ENCODE measurements around the gene ACTR3C.

Gene ACTR3C

DNA sequence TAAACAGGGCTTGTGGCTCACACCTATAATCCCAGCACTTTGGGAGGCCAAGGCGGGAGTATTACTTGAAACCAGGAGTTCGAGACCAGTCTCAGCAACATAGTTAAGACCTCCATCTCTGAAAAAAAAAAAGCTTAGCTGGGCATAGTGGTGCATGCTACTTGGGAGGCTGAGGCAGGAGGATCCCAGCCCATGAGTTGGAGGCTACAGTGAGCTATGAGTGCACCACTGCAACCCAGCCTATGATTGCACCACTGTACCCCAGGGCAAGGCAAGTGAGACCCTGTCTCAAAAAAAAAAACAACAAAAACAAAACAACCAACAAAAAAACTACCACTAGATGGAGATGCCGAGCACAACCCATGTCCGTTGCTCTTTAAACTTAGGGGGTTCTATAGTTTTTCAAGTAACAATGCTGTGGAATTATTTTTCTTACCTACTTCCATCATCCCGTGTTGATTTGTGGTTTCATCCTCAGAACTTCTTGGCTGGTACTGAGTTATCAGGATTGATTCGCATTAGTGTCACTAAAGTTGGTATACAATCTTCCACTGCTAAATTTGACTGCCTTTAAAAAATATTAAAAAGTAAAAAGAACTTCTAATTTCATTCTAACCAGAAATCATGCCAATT is 33.0 kb upstream of the ACTR3C start:
- Histone ChIP-seq H3K79me2 (ENCODE audit: low read length) (no peaks in the 10 kb centered on the region), H3K27ac (ENCODE audit: low read length) (peak overlapping the region; percentile 26; the same call in 1 of the 2 replicates), H3K9ac (ENCODE audit: low read length) (peak overlapping the region; percentile 31; the same call in 1 of the 2 replicates), H3K27me3 (ENCODE audit: low read depth, low read length) (no peaks in the 10 kb centered on the region), H3K4me1 (ENCODE audit: low read length) (peaks cover 54% of the 10 kb centered on the region), H3K4me2 (ENCODE audit: low read length) (peak overlapping the region; percentile 43), H3K36me3 (replicated peaks; ENCODE audit: low read depth, low read length) (no peaks in the 10 kb centered on the region), H3K9me3 (ENCODE audit: insufficient read depth, low read length) (no peaks in the 10 kb centered on the region), H2AFZ (ENCODE audit: low read depth, low read length) (peak overlapping the region; percentile 48), H4K20me1 (ENCODE audit: insufficient read depth, low read length) (no peaks in the 10 kb centered on the region), H3K4me3 (ENCODE audit: low read length) (no peak overlapping the region)
- TF ChIP-seq EZH2phosphoT487 (IDR thresholded peaks at IDR 0.05; ENCODE audit: low read depth), result no peak
- TF ChIP-seq, protein P1, sequence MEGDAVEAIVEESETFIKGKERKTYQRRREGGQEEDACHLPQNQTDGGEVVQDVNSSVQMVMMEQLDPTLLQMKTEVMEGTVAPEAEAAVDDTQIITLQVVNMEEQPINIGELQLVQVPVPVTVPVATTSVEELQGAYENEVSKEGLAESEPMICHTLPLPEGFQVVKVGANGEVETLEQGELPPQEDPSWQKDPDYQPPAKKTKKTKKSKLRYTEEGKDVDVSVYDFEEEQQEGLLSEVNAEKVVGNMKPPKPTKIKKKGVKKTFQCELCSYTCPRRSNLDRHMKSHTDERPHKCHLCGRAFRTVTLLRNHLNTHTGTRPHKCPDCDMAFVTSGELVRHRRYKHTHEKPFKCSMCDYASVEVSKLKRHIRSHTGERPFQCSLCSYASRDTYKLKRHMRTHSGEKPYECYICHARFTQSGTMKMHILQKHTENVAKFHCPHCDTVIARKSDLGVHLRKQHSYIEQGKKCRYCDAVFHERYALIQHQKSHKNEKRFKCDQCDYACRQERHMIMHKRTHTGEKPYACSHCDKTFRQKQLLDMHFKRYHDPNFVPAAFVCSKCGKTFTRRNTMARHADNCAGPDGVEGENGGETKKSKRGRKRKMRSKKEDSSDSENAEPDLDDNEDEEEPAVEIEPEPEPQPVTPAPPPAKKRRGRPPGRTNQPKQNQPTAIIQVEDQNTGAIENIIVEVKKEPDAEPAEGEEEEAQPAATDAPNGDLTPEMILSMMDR (IDR thresholded peaks at IDR 0.05; ENCODE audit: low read depth, low read length), result peak; percentile 77

DNA sequence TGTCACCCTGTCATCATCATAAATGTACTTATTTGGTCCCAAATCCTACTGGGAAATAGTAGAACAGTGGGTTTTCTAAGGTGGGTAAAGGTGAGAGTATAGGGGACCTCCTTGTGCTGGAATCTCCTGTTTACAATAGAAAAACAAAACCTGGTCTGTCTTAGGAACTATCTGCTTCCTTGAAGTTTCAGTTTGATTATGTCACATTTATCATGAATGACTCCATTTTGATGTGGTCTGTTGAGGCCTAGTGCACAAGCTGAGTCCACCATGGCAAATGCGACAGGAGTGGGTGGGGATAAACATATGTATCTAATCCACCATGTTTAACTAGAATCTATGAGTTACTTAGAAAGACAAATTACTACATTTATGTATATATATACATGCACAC is 32.3 kb upstream of the ACTR3C start:
- no peak overlapping the region for H3K9ac ChIP-seq (ENCODE audit: low read length)
- H3K27ac ChIP-seq (ENCODE audit: low read length), result no peak overlapping the region
- H3K4me2 ChIP-seq (ENCODE audit: low read length), result no peak overlapping the region
- H2AFZ ChIP-seq (ENCODE audit: low read depth, low read length), result peak overlapping the region; percentile 93
- H3K4me3 ChIP-seq (ENCODE audit: low read length), result no peak overlapping the region
- no peaks in the 10 kb centered on the region for H3K9me3 ChIP-seq (ENCODE audit: insufficient read depth, low read length)
- no peaks in the 10 kb centered on the region for H3K27me3 ChIP-seq (ENCODE audit: low read depth, low read length)
- no peaks in the 10 kb centered on the region for H3K79me2 ChIP-seq (ENCODE audit: low read length)
- peaks cover 54% of the 10 kb centered on the region for H3K4me1 ChIP-seq (ENCODE audit: low read length)
- TF ChIP-seq, protein P1 (IDR thresholded peaks at IDR 0.05; ENCODE audit: low read depth, low read length), result no peak
- no peak for TF ChIP-seq EZH2phosphoT487 (IDR thresholded peaks at IDR 0.05; ENCODE audit: low read depth)
- no peaks in the 10 kb centered on the region for H3K36me3 ChIP-seq (replicated peaks; ENCODE audit: low read depth, low read length)
- no peaks in the 10 kb centered on the region for H4K20me1 ChIP-seq (ENCODE audit: insufficient read depth, low read length)

DNA sequence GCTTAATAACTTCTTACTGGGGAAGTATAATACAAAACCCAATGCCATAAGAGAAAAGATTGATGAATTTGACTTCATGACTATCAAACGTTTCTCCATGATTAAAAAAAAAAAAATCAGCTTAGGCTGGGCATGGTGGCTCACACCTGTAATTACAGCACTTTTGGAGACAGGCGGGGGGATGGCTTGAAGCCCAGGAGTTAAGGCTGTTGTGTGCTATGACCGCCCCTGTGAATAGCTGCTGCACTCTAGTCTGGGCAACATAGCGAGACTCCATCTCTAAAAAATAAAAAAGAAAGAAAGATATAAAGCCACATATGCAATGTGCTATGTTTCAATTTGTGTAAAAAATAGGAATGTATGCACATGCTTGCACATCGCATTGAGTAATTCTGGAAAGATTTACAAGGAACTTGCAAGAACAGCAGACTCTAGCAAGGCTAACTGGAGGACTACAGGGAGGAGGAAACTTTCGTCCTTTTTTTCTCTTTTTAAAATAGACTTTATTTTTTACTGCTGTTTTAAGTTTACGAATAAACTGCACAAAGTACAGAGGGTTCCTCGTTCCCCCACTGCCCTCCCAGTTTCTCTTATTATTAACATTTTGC is 28.3 kb upstream of the ACTR3C start:
- H3K9me3 ChIP-seq (ENCODE audit: insufficient read depth, low read length), result no peaks in the 10 kb centered on the region
- no peak overlapping the region for H3K27ac ChIP-seq (ENCODE audit: low read length)
- peak overlapping the region; percentile 52 for H3K4me2 ChIP-seq (ENCODE audit: low read length)
- TF ChIP-seq, protein P1 (IDR thresholded peaks at IDR 0.05; ENCODE audit: low read depth, low read length), result no peak
- no peak for TF ChIP-seq EZH2phosphoT487 (IDR thresholded peaks at IDR 0.05; ENCODE audit: low read depth)
- no peaks in the 10 kb centered on the region for H3K27me3 ChIP-seq (ENCODE audit: low read depth, low read length)
- H3K79me2 ChIP-seq (ENCODE audit: low read length), result no peaks in the 10 kb centered on the region
- H3K4me3 ChIP-seq (ENCODE audit: low read length), result peak overlapping the region; percentile 57; the same call in 1 of the 2 replicates
- no peaks in the 10 kb centered on the region for H3K36me3 ChIP-seq (replicated peaks; ENCODE audit: low read depth, low read length)
- no peak overlapping the region for H3K9ac ChIP-seq (ENCODE audit: low read length)
- H4K20me1 ChIP-seq (ENCODE audit: insufficient read depth, low read length), result no peaks in the 10 kb centered on the region
- H3K4me1 ChIP-seq (ENCODE audit: low read length), result peaks cover 25% of the 10 kb centered on the region
- H2AFZ ChIP-seq (ENCODE audit: low read depth, low read length), result peak overlapping the region; percentile 68; the same call in 1 of the 2 replicates

DNA sequence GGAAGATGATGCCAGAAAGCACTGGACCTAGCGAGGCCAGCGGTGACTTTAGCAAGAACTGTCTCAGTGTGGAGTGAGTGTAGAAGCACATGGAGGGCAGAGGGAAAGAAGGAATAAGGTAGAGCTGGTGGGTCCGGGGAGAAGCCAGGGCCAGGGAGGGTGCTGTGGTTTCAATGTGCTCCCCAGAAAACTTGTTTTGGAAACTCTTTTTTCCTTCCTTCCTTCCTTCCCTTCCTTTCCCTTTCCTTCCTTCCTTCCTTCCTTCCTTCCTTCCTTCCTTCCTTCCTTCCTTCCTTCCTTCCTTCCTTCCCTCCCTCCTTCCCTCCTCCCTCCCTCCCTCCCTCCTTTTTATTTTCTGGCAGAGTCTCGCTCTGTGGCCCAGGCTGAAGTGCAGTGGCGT is 23.6 kb upstream of the ACTR3C start:
- H3K27me3 ChIP-seq (ENCODE audit: low read depth, low read length), result no peaks in the 10 kb centered on the region
- TF ChIP-seq, protein P1 (IDR thresholded peaks at IDR 0.05; ENCODE audit: low read depth, low read length), result no peak
- no peak for TF ChIP-seq EZH2phosphoT487 (IDR thresholded peaks at IDR 0.05; ENCODE audit: low read depth)
- H3K36me3 ChIP-seq (replicated peaks; ENCODE audit: low read depth, low read length), result peaks cover 8% of the 10 kb centered on the region
- H3K27ac ChIP-seq (ENCODE audit: low read length), result no peak overlapping the region
- H3K4me3 ChIP-seq (ENCODE audit: low read length), result no peak overlapping the region
- H3K9me3 ChIP-seq (ENCODE audit: insufficient read depth, low read length), result peaks cover 11% of the 10 kb centered on the region
- H3K4me2 ChIP-seq (ENCODE audit: low read length), result no peak overlapping the region
- H3K4me1 ChIP-seq (ENCODE audit: low read length), result 0 out of 2 replicates have a peak, but pooled peaks cover 5% of the 10 kb centered on the region
- H2AFZ ChIP-seq (ENCODE audit: low read depth, low read length), result no peak overlapping the region
- no peaks in the 10 kb centered on the region for H3K79me2 ChIP-seq (ENCODE audit: low read length)
- H3K9ac ChIP-seq (ENCODE audit: low read length), result no peak overlapping the region
- H4K20me1 ChIP-seq (ENCODE audit: insufficient read depth, low read length), result no peaks in the 10 kb centered on the region
